SK-N-MC (cell line): ENCODE measurements around the gene STOM.

Experiments
- EZH2 ChIP-seq: fragments of 200-600 bp; sonication (generic); IDR thresholded peaks from one replicate; pipeline ENCODE4 v1.6.1; 2017; ENCODE audit warnings: antibody characterized with exemption
- FOXP2 ChIP-seq: optimal IDR thresholded peaks from 2 replicates; pipeline ENCODE3; 2011; ENCODE audit warnings: mild to moderate bottlenecking, moderate library complexity; ENCODE audit not compliant: insufficient read depth; ENCODE audit errors: extremely low read length, control extremely low read depth
- POLR2AphosphoS5 ChIP-seq: IDR thresholded peaks from 2 replicates; pipeline ENCODE4 v1.6.1; 2012; ENCODE audit warnings: mild to moderate bottlenecking, low read depth, low read length, borderline replicate concordance

- TF ChIP-seq POLR2AphosphoS5 (no peak), EZH2 (no peak), FOXP2 (no peak)
Observed at GRCh38 chr9:121319383-121319780, 50.7 kb downstream of the STOM start.
